OCI-LY7 (cell line): ENCODE results near the gene CLDN9.

Experiments used
- EZH2phosphoT487 ChIP-seq: fragments of 200-600 bp; sonication (generic); IDR thresholded peaks from 2 replicates; pipeline ENCODE4 v1.6.1; 2018; ENCODE audit warnings: low read depth, borderline replicate concordance, mild to moderate bottlenecking, mixed run types, antibody characterized with exemption, low read length, moderate library complexity, mixed read lengths
- TF ChIP-seq, protein P1 (sequence below): fragments of 200-600 bp; sonication (generic); conservative IDR thresholded peaks from 2 replicates; pipeline ENCODE4 v1.5.1; 2014; ENCODE audit warnings: mild to moderate bottlenecking, antibody characterized with exemption, low read length, moderate library complexity, mixed read lengths

DNA sequence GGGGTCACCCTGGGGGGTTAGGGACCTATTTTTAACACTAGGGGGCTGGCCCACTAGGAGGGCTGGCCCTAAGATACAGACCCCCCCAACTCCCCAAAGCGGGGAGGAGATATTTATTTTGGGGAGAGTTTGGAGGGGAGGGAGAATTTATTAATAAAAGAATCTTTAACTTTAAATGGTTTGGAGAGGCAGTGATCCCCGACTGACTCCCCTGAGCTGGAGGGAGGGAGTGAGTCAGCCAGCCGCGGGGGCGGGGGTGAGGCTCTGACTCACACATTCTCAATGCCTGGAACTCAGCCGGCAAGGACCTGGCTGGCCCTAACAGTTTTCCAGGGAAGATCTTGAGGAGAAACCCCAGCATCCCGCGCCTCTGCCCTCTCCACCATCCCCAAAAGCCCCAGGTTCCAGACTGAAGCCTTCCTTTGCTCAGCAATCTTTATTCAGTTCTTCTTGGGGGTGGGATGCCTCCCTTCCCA is 9.5 kb downstream of the CLDN9 start:
- no peak for TF ChIP-seq EZH2phosphoT487
- TF ChIP-seq, protein P1, sequence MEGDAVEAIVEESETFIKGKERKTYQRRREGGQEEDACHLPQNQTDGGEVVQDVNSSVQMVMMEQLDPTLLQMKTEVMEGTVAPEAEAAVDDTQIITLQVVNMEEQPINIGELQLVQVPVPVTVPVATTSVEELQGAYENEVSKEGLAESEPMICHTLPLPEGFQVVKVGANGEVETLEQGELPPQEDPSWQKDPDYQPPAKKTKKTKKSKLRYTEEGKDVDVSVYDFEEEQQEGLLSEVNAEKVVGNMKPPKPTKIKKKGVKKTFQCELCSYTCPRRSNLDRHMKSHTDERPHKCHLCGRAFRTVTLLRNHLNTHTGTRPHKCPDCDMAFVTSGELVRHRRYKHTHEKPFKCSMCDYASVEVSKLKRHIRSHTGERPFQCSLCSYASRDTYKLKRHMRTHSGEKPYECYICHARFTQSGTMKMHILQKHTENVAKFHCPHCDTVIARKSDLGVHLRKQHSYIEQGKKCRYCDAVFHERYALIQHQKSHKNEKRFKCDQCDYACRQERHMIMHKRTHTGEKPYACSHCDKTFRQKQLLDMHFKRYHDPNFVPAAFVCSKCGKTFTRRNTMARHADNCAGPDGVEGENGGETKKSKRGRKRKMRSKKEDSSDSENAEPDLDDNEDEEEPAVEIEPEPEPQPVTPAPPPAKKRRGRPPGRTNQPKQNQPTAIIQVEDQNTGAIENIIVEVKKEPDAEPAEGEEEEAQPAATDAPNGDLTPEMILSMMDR = no peak
